HepG2 (cell line): Measurements from ENCODE around the gene USP32. TPM values are rescaled to one million over a fixed set of nuclear protein-coding genes. Genes with fewer than 3 reads are reported as not detected.
A peak's percentile ranks its signal among the peaks of the same experiment; 100 is the strongest.

ENCODE experiments used
- HOXA5 ChIP-seq: sonication (generic); formaldehyde crosslinking; IDR thresholded peaks from 2 replicates; pipeline ENCODE4 v1.4.0; 2020; ENCODE audit warnings: missing genetic modification reagents
- ZFP62 ChIP-seq: sonication (generic); formaldehyde crosslinking; IDR thresholded peaks from 2 replicates; pipeline ENCODE4 v1.4.0; 2020; ENCODE audit warnings: missing genetic modification reagents
- ZFX ChIP-seq: sonication (generic); formaldehyde crosslinking; IDR thresholded peaks from 2 replicates; pipeline ENCODE4 v1.4.0; 2020; ENCODE audit warnings: mild to moderate bottlenecking, low read depth, missing genetic modification reagents, moderate library complexity
- ZNF331 ChIP-seq: sonication (generic); formaldehyde crosslinking; IDR thresholded peaks from 2 replicates; pipeline ENCODE4 v1.4.0; 2020; ENCODE audit warnings: missing genetic modification reagents
- ZNF569 ChIP-seq: sonication (generic); formaldehyde crosslinking; IDR thresholded peaks from 2 replicates; pipeline ENCODE4 v1.5.0; 2020; ENCODE audit warnings: mild to moderate bottlenecking, missing genetic modification reagents, moderate library complexity, borderline replicate concordance
- polyA plus RNA-seq, 8 experiments: library from polyadenylated mRNA; depleted of rRNA in 3 of 8; stranded (reverse) in 7 of 8; unstranded in 1 of 8; fragments of >200 nt; fragmentation: Illumina TruSeq in 4 of 8; extraction: Trizol in 4 of 8; gene quantifications; 2 replicates each; pipeline versions ENCODE4 v1.2.1 to v1.2.3, GENCODE V29; 2011 to 2016; ENCODE audit warnings: low read depth in 4 of 8, missing spikeins in 1 of 8, mixed read lengths in 1 of 8; ENCODE audit not compliant: insufficient read depth in 1 of 8
- total RNA-seq, 5 experiments: library from RNA; depleted of rRNA; stranded (reverse); fragments of >200 nt; fragmentation: Illumina TruSeq; extraction: Trizol; gene quantifications; 2 replicates each; pipeline ENCODE4 v1.2.3, GENCODE V29; 2016; ENCODE audit warnings: low read depth in 1 of 5
- TF ChIP-seq, protein P1 (sequence below), 2 experiments: fragments of 450-650 bp in 1 of 2; sonication (generic) in 1 of 2; formaldehyde crosslinking in 1 of 2; IDR thresholded peaks; 2 replicates each; pipeline versions ENCODE4 v1.6.1 to v1.8.0; 2016 to 2022; ENCODE audit warnings: antibody characterized with exemption in 1 of 2, mild to moderate bottlenecking in 1 of 2, missing genetic modification reagents in 1 of 2
- TF ChIP-seq, protein P2 (sequence below): sonication (generic); formaldehyde crosslinking; IDR thresholded peaks from 2 replicates; pipeline ENCODE4 v1.9.0; 2022; ENCODE audit warnings: missing genetic modification reagents, mild to moderate bottlenecking, borderline replicate concordance
- TF ChIP-seq, protein P3 (sequence below): sonication (generic); formaldehyde crosslinking; IDR thresholded peaks from 2 replicates; pipeline ENCODE4 v1.5.1; 2020; ENCODE audit warnings: mild to moderate bottlenecking, missing genetic modification reagents, moderate library complexity
- TF ChIP-seq, protein P4 (sequence below): sonication (generic); formaldehyde crosslinking; IDR thresholded peaks from 2 replicates; pipeline ENCODE4 v1.5.0; 2020; ENCODE audit warnings: mild to moderate bottlenecking, missing genetic modification reagents, moderate library complexity

The USP32 gene
- total and polyA plus RNA-seq, 2 of the 13 experiments (the other 11 are each of a cell fraction or from before 2014, with no cell fraction given) = 24.9 to 39.9 TPM

DNA sequence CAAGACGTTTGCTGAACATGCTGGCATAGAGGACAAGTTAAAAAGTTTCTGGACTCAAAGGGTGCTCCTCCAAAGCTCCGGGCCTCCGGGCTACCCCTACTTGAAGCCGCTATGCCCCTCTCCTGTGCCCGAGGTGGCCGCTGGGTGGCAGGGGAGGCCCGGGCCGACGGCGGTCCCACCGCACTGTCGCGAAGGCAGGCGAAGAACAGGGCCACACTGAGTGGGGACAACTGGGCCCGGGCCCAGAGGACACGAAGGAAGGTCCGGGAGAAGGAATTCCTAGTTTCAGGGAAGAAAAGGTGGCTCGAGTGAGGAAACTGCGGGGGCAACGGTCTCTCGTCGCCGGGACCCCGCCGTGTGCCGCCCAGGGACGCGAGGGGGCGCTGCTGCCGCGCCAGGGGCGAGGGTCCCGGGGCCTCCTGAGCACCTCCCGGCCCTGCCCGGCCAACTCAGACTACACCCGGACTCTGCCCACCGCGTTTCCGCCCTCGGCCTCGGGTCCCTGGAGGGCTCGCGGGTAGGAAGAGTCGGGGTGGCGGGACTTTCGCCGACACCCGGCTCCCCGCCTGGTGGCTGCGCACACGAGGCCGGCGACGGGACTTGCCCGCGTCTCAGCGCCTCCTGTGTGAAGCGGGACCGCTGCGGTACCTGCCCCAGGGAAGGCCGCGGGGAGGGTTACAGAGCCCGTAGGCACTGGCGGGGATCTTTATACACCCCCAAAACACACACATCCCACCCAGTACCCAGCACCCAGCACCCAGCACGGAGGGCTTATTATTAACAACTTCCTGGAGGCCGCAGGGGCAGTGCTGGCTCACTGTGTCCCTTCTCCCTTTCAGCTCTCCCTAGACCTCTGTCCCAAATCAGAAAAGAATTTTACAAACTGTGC, 29.6 kb upstream of the USP32 start (continued):
- TF ChIP-seq, protein P1, sequence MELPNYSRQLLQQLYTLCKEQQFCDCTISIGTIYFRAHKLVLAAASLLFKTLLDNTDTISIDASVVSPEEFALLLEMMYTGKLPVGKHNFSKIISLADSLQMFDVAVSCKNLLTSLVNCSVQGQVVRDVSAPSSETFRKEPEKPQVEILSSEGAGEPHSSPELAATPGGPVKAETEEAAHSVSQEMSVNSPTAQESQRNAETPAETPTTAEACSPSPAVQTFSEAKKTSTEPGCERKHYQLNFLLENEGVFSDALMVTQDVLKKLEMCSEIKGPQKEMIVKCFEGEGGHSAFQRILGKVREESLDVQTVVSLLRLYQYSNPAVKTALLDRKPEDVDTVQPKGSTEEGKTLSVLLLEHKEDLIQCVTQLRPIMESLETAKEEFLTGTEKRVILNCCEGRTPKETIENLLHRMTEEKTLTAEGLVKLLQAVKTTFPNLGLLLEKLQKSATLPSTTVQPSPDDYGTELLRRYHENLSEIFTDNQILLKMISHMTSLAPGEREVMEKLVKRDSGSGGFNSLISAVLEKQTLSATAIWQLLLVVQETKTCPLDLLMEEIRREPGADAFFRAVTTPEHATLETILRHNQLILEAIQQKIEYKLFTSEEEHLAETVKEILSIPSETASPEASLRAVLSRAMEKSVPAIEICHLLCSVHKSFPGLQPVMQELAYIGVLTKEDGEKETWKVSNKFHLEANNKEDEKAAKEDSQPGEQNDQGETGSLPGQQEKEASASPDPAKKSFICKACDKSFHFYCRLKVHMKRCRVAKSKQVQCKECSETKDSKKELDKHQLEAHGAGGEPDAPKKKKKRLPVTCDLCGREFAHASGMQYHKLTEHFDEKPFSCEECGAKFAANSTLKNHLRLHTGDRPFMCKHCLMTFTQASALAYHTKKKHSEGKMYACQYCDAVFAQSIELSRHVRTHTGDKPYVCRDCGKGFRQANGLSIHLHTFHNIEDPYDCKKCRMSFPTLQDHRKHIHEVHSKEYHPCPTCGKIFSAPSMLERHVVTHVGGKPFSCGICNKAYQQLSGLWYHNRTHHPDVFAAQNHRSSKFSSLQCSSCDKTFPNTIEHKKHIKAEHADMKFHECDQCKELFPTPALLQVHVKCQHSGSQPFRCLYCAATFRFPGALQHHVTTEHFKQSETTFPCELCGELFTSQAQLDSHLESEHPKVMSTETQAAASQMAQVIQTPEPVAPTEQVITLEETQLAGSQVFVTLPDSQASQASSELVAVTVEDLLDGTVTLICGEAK (IDR thresholded peaks at IDR 0.05) = no peak
- TF ChIP-seq, protein P1 (CRISPR knock-in tag; IDR thresholded peaks at IDR 0.05) = peak; percentile 54; the same call in 1 of the 2 replicates
- TF ChIP-seq, protein P2, sequence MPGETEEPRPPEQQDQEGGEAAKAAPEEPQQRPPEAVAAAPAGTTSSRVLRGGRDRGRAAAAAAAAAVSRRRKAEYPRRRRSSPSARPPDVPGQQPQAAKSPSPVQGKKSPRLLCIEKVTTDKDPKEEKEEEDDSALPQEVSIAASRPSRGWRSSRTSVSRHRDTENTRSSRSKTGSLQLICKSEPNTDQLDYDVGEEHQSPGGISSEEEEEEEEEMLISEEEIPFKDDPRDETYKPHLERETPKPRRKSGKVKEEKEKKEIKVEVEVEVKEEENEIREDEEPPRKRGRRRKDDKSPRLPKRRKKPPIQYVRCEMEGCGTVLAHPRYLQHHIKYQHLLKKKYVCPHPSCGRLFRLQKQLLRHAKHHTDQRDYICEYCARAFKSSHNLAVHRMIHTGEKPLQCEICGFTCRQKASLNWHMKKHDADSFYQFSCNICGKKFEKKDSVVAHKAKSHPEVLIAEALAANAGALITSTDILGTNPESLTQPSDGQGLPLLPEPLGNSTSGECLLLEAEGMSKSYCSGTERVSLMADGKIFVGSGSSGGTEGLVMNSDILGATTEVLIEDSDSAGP = peak; percentile 70; the same call in 1 of the 2 replicates
- TF ChIP-seq ZFX (peak; percentile 82), ZNF569 (0 out of 2 replicates have a peak, but pooled peaks have one; percentile 38), ZFP62 (CRISPR knock-in tag) (no peak), HOXA5 (CRISPR knock-in tag) (0 out of 2 replicates have a peak, but pooled peaks have one; percentile 23), ZNF331 (CRISPR knock-in tag) (0 out of 2 replicates have a peak, but pooled peaks have one; percentile 48)
- TF ChIP-seq, protein P3, sequence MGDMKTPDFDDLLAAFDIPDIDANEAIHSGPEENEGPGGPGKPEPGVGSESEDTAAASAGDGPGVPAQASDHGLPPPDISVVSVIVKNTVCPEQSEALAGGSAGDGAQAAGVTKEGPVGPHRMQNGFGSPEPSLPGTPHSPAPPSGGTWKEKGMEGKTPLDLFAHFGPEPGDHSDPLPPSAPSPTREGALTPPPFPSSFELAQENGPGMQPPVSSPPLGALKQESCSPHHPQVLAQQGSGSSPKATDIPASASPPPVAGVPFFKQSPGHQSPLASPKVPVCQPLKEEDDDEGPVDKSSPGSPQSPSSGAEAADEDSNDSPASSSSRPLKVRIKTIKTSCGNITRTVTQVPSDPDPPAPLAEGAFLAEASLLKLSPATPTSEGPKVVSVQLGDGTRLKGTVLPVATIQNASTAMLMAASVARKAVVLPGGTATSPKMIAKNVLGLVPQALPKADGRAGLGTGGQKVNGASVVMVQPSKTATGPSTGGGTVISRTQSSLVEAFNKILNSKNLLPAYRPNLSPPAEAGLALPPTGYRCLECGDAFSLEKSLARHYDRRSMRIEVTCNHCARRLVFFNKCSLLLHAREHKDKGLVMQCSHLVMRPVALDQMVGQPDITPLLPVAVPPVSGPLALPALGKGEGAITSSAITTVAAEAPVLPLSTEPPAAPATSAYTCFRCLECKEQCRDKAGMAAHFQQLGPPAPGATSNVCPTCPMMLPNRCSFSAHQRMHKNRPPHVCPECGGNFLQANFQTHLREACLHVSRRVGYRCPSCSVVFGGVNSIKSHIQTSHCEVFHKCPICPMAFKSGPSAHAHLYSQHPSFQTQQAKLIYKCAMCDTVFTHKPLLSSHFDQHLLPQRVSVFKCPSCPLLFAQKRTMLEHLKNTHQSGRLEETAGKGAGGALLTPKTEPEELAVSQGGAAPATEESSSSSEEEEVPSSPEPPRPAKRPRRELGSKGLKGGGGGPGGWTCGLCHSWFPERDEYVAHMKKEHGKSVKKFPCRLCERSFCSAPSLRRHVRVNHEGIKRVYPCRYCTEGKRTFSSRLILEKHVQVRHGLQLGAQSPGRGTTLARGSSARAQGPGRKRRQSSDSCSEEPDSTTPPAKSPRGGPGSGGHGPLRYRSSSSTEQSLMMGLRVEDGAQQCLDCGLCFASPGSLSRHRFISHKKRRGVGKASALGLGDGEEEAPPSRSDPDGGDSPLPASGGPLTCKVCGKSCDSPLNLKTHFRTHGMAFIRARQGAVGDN (CRISPR knock-in tag) = peak; percentile 78
- TF ChIP-seq, protein P4, sequence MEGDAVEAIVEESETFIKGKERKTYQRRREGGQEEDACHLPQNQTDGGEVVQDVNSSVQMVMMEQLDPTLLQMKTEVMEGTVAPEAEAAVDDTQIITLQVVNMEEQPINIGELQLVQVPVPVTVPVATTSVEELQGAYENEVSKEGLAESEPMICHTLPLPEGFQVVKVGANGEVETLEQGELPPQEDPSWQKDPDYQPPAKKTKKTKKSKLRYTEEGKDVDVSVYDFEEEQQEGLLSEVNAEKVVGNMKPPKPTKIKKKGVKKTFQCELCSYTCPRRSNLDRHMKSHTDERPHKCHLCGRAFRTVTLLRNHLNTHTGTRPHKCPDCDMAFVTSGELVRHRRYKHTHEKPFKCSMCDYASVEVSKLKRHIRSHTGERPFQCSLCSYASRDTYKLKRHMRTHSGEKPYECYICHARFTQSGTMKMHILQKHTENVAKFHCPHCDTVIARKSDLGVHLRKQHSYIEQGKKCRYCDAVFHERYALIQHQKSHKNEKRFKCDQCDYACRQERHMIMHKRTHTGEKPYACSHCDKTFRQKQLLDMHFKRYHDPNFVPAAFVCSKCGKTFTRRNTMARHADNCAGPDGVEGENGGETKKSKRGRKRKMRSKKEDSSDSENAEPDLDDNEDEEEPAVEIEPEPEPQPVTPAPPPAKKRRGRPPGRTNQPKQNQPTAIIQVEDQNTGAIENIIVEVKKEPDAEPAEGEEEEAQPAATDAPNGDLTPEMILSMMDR (CRISPR knock-in tag) = peak; percentile 93
